ENCODE results near the gene KCNB1.

GRCh38 chr20:49475292-49476015 lies 7.0 kb downstream of the KCNB1 start:
- TF ChIP-seq CTCF (IDR thresholded peaks at IDR 0.05; ENCODE audit: low read depth, low read length): no peak
- TF ChIP-seq POLR2A (IDR thresholded peaks at IDR 0.05; ENCODE audit: extremely low read depth, insufficient read length): no peak
- no peak for TF ChIP-seq MAX (IDR thresholded peaks at IDR 0.05; ENCODE audit: low read depth, low read length)
- no peak for TF ChIP-seq MYC (IDR thresholded peaks at IDR 0.05; ENCODE audit: low read depth, low read length)

Data from NB4 (cell line).